Esophagus (tissue), 2 donors: Measurements from ENCODE around the gene PAGE2. TPM values are rescaled to one million over a fixed set of nuclear protein-coding genes. Genes with fewer than 3 reads are reported as not detected.

Experiments used
- polyA plus RNA-seq, 2 donors: library from polyadenylated mRNA; stranded (reverse); fragments of 200-250 nt; gene quantifications; one replicate each; pipeline ENCODE4 v1.2.3, GENCODE V29; 2013
- donor health status: healthy with polysubstance abuse.
- donor health status: Bipolar disorder and iron deficiency.

PAGE2 gene
- polyA plus RNA-seq, 2 donors: not detected

Other genes starting within 250 kb of the PAGE2 start
- 1 to 10 TPM; 2.9 to 6.0 TPM for gene TRO, start 168.2 kb upstream of the PAGE2 start, polyA plus RNA-seq
- under 1 TPM; 0.11 to 0.26 TPM for gene PFKFB1, start 94.8 kb upstream of the PAGE2 start, polyA plus RNA-seq
- gene APEX2, start 88.7 kb upstream of the PAGE2 start, polyA plus RNA-seq: 10 to 100 TPM in 1 of 2 donors, 1 to 10 TPM in 1; 6.6 to 14.3 TPM
- not detected for gene ALAS2, start 58.0 kb upstream of the PAGE2 start, polyA plus RNA-seq
- gene PAGE2B, start 14.0 kb upstream of the PAGE2 start, polyA plus RNA-seq: under 1 TPM in 1 of 2 donors, not detected in 1; 0.49 TPM
- not detected for gene PAGE5, start 131.3 kb downstream of the PAGE2 start, polyA plus RNA-seq
- not detected for gene PAGE3, start 175.9 kb downstream of the PAGE2 start, polyA plus RNA-seq